ENCODE results near the gene CCL19.

DNA sequence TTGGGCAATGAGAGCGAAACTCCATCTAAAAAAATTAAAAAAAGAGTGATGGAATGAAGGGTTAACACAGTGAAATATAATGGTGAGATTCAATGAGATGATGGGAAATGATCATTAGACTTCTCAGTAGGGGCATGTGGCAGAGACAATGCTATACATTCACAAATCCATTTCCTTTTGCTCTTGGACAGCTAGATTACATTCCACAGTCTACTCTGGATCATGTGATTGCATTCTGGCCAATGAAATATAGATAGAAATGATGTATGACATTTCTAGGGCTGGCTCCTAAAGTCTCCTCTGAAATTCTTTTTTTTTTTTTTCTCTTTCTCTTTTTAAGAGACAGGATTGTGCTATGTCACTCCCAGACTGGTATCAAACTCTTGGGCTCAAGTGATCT is 48.4 kb downstream of the CCL19 start:
- TF ChIP-seq, protein P1, sequence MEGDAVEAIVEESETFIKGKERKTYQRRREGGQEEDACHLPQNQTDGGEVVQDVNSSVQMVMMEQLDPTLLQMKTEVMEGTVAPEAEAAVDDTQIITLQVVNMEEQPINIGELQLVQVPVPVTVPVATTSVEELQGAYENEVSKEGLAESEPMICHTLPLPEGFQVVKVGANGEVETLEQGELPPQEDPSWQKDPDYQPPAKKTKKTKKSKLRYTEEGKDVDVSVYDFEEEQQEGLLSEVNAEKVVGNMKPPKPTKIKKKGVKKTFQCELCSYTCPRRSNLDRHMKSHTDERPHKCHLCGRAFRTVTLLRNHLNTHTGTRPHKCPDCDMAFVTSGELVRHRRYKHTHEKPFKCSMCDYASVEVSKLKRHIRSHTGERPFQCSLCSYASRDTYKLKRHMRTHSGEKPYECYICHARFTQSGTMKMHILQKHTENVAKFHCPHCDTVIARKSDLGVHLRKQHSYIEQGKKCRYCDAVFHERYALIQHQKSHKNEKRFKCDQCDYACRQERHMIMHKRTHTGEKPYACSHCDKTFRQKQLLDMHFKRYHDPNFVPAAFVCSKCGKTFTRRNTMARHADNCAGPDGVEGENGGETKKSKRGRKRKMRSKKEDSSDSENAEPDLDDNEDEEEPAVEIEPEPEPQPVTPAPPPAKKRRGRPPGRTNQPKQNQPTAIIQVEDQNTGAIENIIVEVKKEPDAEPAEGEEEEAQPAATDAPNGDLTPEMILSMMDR (IDR thresholded peaks at IDR 0.05; ENCODE audit: low read depth, low read length) = no peak
- no peak for TF ChIP-seq EZH2phosphoT487 (IDR thresholded peaks at IDR 0.05; ENCODE audit: low read depth)
